GM12874 (cell line): ENCODE data around the gene HCFC1.

ENCODE experiments used
- TF ChIP-seq, protein P1 (sequence below): IDR thresholded peaks from 2 replicates; pipeline ENCODE4 v1.5.1; 2011; ENCODE audit warnings: low read depth, mild to moderate bottlenecking, control low read depth, low read length, moderate library complexity; ENCODE audit not compliant: insufficient read depth

The HCFC1 gene

GRCh38 chrX:153925387-153925738 is 46.3 kb downstream of the HCFC1 start:
- TF ChIP-seq, protein P1, sequence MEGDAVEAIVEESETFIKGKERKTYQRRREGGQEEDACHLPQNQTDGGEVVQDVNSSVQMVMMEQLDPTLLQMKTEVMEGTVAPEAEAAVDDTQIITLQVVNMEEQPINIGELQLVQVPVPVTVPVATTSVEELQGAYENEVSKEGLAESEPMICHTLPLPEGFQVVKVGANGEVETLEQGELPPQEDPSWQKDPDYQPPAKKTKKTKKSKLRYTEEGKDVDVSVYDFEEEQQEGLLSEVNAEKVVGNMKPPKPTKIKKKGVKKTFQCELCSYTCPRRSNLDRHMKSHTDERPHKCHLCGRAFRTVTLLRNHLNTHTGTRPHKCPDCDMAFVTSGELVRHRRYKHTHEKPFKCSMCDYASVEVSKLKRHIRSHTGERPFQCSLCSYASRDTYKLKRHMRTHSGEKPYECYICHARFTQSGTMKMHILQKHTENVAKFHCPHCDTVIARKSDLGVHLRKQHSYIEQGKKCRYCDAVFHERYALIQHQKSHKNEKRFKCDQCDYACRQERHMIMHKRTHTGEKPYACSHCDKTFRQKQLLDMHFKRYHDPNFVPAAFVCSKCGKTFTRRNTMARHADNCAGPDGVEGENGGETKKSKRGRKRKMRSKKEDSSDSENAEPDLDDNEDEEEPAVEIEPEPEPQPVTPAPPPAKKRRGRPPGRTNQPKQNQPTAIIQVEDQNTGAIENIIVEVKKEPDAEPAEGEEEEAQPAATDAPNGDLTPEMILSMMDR = no peak

DNA sequence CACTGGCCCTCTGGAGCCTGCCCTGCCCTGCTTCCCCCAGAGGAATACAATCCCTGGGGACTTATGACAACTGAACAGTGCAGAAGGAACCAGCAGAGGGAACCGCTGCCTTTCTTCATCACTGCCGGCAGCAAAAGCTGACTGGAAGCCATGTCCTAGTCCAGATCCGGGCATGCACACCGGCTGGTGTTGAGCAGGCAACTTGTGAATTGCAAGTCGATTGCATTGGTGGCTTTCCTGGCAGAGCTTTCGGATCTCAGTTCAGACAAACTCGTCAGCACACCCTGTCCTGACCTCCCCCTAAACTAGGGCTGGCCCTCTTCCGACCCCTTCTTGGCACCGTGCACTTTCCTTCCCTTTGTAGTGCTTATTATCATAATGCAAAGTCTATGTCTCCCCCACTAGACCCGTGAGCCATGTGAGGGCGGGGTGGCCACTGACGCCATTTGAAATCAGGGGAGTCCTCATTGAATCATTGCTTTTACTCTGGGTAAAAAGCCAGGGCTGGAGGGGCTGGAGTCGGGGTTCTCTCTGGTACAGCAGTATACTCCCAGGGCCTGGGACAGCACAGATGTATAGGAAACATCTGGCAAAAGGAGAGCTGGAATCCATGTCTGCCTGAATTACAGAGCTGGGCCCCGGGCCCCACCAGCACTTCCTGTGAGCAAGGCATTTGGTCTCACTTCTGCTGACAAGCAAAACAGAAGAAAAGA is 47.3 kb downstream of the HCFC1 start:
- TF ChIP-seq, protein P1 = peak; percentile 9; the same call in 1 of the 2 replicates

- TF ChIP-seq, protein P1 = peak; percentile 60
Observed at GRCh38 chrX:153922932-153923857, 48.4 kb downstream of the HCFC1 start.

DNA sequence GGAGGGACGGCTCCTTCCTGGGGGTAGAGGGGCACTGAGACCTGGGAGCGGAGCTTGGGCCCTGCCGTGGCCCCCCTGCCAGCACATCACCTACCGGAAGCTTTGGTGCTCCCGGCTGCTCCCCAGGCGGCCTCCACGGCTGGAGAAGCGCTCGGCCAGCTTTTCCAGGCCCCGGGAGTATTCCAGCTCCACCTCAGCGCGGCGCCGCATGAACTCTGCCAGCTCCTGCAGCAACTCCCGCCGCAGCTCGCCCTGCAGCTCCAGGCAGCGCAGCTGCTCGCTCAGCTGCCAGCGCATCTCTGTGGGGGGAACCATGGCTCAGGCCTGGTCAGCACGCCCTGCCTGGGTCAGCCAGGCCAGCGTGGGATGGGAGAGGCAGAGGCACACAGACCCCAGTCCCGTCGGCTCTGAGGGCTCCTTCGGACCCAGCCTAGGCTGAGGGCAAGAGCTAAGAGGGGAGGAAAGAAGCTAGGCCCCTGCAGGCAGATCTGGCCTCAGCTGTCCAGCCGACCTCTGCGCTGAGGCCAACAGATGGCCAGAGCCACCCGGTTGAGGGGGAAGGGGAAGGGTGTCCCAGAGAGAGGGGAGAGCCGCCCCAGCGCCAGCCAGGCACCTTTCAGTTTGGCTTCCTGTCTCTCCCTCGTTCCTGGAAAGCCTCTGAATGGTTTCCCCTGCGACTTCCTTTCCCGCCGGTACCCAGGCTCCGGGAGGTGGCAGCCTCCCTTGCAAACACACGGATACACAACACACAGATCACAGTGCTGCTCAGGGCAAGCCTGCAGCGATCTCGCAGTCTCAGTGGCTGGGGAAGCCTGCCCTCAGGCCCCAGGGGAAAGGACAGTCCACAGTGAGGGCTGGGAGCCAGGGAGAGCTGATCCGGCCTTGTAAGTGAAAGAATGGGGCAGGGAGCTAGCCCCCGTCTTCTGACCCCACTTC is 49.8 kb downstream of the HCFC1 start:
- TF ChIP-seq, protein P1 = no peak

DNA sequence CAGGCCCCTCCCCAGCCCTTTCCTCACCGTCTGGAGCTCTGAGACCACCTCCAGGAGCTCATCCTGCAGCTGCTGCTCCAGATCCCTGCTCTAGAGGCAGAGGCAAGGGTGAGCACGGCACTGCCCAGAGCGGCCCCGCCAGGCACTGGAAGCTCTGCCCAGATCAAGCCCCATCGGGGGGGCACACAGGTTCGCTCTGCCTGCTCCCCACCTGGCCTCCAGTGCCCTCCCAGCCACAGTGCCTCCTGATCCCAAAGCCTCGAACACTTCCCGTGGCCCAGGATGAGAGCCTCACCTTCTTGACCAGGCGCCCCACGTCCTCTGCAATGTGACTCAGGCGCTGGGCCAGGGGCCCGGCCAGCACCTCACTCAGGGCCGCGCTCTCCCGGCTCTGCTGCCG is 50.5 kb downstream of the HCFC1 start:
- TF ChIP-seq, protein P1 = no peak

- TF ChIP-seq, protein P1 = no peak
Observed at GRCh38 chrX:153920546-153920945, 51.1 kb downstream of the HCFC1 start.
